ENCODE results near the gene ITGA2B. TPM values are rescaled to one million over a fixed set of nuclear protein-coding genes. Genes with fewer than 3 reads are reported as not detected.

The ITGA2B gene
- total and polyA plus RNA-seq, 2 donors (not counting 1 experiment from before 2014, with no cell fraction given) = 0.10 to 0.66 TPM

DNA sequence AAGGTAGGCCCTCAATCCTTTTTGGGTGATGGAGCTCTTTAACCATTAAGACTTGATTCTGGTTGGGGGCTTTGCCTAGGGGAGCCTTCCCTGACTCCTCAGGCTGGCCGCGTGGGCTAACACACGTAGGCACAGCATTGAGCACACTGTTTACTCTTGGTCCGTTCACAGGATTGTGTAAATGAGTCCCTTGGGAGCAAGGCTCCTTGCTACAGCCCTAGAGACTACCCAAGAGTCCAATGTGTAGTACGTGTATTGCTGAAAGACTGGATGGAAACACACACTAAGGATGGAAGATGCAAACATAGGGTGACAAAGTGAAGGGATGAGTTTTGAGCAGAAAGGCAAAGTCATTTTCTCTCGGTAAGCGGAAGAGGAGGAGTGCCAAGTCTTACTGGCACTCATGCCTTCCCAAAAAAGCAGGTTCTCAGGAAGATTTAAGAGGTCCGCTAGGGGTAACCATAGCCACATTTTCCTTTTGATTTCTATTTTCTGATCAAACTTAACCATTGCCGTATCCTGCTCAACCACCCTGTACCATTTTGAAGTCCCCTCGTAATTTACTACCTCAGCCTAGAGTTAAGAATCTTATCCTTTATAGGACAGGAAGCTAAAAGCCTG is 911 bp upstream of the ITGA2B start:
- TF ChIP-seq CTCF (conservative IDR thresholded peaks at IDR 0.05 in 1 of 2, IDR thresholded peaks at IDR 0.05 in 1 of 2; ENCODE audit: low read depth in 1 of 2, low read length in 2 of 2) = no peak
- no peak for TF ChIP-seq EZH2 (IDR thresholded peaks at IDR 0.05; ENCODE audit: low read length, missing control alignments)
- Histone ChIP-seq H3K79me2 (ENCODE audit: control insufficient read depth, insufficient read depth, low read length) (no peaks in the 10 kb centered on the region), H3K36me3 (ENCODE audit: control insufficient read depth, insufficient read depth, low read length) (no peaks in the 10 kb centered on the region), H3K4me2 (ENCODE audit: extremely low read depth, insufficient read depth, low read length) (no peak overlapping the region), H3K9ac (ENCODE audit: insufficient read depth, low read length) (no peak overlapping the region), H3K4me3 (replicated peaks in 1 of 4; ENCODE audit: control extremely low read depth in 1 of 4, insufficient read depth in 1 of 4, low read depth in 3 of 4, low read length in 4 of 4) (no peak overlapping the region), H3K4me1 (ENCODE audit: control insufficient read depth, extremely low read depth, insufficient read depth, low read length) (peaks cover 5% of the 10 kb centered on the region), H4K20me1 (ENCODE audit: control insufficient read depth, extremely low read depth, insufficient read depth, low read length) (no peaks in the 10 kb centered on the region), H3K27me3 (ENCODE audit: control insufficient read depth, insufficient read depth, low read length) (peaks cover 9% of the 10 kb centered on the region), H3K27ac (ENCODE audit: insufficient read depth, low read length) (no peak overlapping the region), H2AFZ (ENCODE audit: low read length) (no peak overlapping the region), H3K9me3 (ENCODE audit: control insufficient read depth, insufficient read depth, low read depth, low read length) (no peaks in the 10 kb centered on the region)
- no peak for DNase-seq (ENCODE audit: low read depth in 2 of 2)

DNA sequence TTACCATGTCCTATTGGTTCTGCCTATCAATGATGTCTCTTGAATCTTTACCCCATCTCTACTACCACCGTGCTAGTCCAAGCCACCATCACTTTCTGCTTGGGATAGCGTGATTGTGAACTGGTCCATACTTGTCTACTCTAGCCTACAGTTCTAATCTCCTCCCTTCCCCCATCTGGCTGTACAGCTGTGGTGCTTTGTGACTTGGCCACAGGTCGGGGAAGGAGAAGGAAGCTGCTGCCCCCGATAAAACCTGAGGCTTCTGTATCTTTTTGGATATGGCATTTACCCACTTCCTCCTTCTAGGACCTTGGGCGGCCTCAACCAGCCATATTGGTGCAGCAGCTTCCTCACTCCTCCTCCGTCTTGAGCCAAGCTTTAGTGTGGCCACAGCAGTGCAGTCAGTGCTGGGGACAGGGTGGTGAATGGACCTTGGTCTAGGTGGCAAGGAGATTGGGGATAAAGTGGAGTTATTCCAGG is 314 bp upstream of the ITGA2B start:
- H3K4me2 ChIP-seq (ENCODE audit: extremely low read depth, insufficient read depth, low read length) = no peak overlapping the region
- H3K27me3 ChIP-seq (ENCODE audit: control insufficient read depth, insufficient read depth, low read length) = peaks cover 11% of the 10 kb centered on the region
- no peak overlapping the region for H3K4me3 ChIP-seq (replicated peaks in 1 of 4; ENCODE audit: control extremely low read depth in 1 of 4, insufficient read depth in 1 of 4, low read depth in 3 of 4, low read length in 4 of 4)
- no peaks in the 10 kb centered on the region for H3K79me2 ChIP-seq (ENCODE audit: control insufficient read depth, insufficient read depth, low read length)
- no peak overlapping the region for H2AFZ ChIP-seq (ENCODE audit: low read length)
- no peaks in the 10 kb centered on the region for H4K20me1 ChIP-seq (ENCODE audit: control insufficient read depth, extremely low read depth, insufficient read depth, low read length)
- TF ChIP-seq CTCF (conservative IDR thresholded peaks at IDR 0.05 in 1 of 2, IDR thresholded peaks at IDR 0.05 in 1 of 2; ENCODE audit: low read depth in 1 of 2, low read length in 2 of 2) (no peak), EZH2 (IDR thresholded peaks at IDR 0.05; ENCODE audit: low read length, missing control alignments) (no peak)
- H3K9me3 ChIP-seq (ENCODE audit: control insufficient read depth, insufficient read depth, low read depth, low read length) = no peaks in the 10 kb centered on the region
- peaks cover 5% of the 10 kb centered on the region for H3K4me1 ChIP-seq (ENCODE audit: control insufficient read depth, extremely low read depth, insufficient read depth, low read length)
- H3K36me3 ChIP-seq (ENCODE audit: control insufficient read depth, insufficient read depth, low read length) = no peaks in the 10 kb centered on the region
- DNase-seq (ENCODE audit: low read depth in 2 of 2) = no peak
- H3K27ac ChIP-seq (ENCODE audit: insufficient read depth, low read length) = no peak overlapping the region
- H3K9ac ChIP-seq (ENCODE audit: insufficient read depth, low read length) = no peak overlapping the region

- no peak overlapping the region for H3K9ac ChIP-seq (ENCODE audit: insufficient read depth, low read length)
- H3K4me3 ChIP-seq (replicated peaks in 1 of 4; ENCODE audit: control extremely low read depth in 1 of 4, insufficient read depth in 1 of 4, low read depth in 3 of 4, low read length in 4 of 4) = no peak overlapping the region
- H3K4me1 ChIP-seq (ENCODE audit: control insufficient read depth, extremely low read depth, insufficient read depth, low read length) = peaks cover 5% of the 10 kb centered on the region
- no peaks in the 10 kb centered on the region for H3K36me3 ChIP-seq (ENCODE audit: control insufficient read depth, insufficient read depth, low read length)
- DNase-seq (ENCODE audit: low read depth in 2 of 2) = no peak
- no peak overlapping the region for H3K27ac ChIP-seq (ENCODE audit: insufficient read depth, low read length)
- H3K4me2 ChIP-seq (ENCODE audit: extremely low read depth, insufficient read depth, low read length) = no peak overlapping the region
- no peaks in the 10 kb centered on the region for H3K79me2 ChIP-seq (ENCODE audit: control insufficient read depth, insufficient read depth, low read length)
- no peaks in the 10 kb centered on the region for H4K20me1 ChIP-seq (ENCODE audit: control insufficient read depth, extremely low read depth, insufficient read depth, low read length)
- H3K27me3 ChIP-seq (ENCODE audit: control insufficient read depth, insufficient read depth, low read length) = peaks cover 24% of the 10 kb centered on the region
- no peak for TF ChIP-seq CTCF (conservative IDR thresholded peaks at IDR 0.05 in 1 of 2, IDR thresholded peaks at IDR 0.05 in 1 of 2; ENCODE audit: low read depth in 1 of 2, low read length in 2 of 2)
- no peak for TF ChIP-seq EZH2 (IDR thresholded peaks at IDR 0.05; ENCODE audit: low read length, missing control alignments)
- no peaks in the 10 kb centered on the region for H3K9me3 ChIP-seq (ENCODE audit: control insufficient read depth, insufficient read depth, low read depth, low read length)
- H2AFZ ChIP-seq (ENCODE audit: low read length) = no peak overlapping the region
These were observed 1.6 kb downstream of the ITGA2B start for GRCh38 chr17:44387804-44388203.
